ENCODE data around the gene RBSN.
A peak's percentile ranks its signal among the peaks of the same experiment; 100 is the strongest.

The RBSN gene

DNA sequence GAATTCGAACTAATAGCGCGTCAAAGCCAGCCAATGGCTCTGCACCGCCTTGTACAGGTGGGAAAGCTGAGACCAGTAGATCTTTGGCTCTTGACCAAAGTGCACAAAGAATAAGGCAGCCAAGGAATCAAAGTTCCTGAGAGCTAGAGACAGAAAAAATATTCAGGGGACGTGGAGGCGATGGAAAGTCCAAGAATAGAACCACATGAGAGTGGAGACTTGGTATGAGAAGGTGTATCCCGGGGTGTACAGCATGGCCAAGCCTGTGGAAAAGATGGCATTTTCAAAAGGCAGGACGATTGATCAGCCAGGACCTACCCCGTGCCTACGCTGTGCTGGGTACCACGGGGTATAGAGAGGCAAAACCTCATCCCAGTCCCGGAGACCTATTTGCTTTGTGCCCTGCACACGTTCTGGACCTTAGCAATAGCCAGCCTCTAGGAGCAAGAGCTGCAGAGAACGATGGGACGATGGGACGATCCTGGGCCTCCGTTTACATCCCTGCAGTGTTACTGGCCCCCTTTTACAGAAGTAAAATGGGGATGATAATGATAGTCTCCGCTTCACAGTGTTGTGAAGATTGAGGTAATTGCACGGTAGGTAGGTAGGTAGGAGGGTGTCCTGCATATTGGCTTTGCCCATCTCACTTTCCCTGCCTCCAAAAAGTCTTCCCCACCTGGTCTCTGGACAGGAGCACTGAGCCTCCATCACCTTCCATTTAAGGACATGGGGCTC is 583 bp upstream of the RBSN start:
- DNase-seq, result no peak

GRCh38 chr3:15097891-15098290 is 1.1 kb downstream of the RBSN start:
- DNase-seq, result no peak

DNA sequence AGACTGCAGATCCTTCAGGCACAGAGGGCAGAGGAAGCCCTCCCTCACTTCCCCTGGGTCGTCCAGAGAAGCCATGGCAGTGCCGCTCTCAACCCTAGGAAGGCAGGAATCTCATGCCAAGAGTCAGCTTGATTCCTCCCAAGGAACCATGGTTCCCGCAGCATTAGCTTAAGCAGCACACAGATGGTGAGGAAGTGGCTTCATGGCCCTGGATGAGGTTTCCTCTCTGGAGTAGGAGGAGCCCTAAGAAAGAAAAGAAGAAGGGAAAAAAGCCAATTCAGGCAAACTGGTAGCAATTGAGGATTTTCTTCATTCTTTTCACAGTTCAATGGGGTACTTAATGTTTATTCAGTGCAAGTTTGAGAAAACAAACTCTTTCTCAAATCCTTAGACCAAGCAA is 2.9 kb downstream of the RBSN start:
- no peak for DNase-seq

- DNase-seq, result no peak
Observed at GRCh38 chr3:15094187-15094875, 4.6 kb downstream of the RBSN start.

DNA sequence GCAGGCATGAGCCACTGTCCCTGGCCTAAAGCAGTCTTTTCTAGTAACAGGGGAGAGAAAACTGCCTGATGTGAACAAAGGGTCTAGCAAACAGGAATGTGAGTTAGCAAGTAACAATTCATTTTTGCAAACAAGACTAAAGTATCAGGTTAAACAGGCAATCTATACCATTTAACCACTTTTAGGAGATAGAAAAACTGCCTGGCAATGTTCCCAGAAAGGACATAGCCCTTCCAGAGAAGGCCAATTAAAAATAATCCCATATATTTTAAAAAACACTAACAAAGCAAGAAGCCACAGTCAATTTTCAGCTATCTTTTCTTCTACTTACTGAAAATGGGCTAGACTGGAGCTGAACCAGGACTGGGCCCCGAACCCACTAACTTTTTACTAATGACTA is 6.3 kb downstream of the RBSN start:
- no peak for DNase-seq

DNA sequence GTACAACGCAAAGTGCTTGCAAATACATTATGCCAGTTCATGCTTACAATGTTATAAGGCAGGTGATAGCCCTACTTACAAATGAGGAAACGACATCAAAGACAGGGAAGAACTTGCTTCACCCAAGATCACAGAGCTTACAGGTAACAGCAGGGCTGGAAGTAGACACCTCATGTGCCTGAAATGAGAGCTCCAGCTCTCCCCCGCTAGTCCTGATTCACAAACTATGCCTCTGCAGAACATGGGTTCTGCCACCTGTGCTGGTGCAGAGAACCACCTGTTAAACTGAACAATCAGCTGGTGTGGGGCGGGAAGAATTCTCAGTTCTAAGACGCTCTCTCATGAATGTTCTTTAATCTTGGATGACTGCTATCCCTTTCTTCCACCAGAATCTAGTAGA is 7.4 kb downstream of the RBSN start:
- no peak for DNase-seq

GRCh38 chr3:15089201-15089600 is 9.7 kb downstream of the RBSN start:
- DNase-seq, result no peak

DNA sequence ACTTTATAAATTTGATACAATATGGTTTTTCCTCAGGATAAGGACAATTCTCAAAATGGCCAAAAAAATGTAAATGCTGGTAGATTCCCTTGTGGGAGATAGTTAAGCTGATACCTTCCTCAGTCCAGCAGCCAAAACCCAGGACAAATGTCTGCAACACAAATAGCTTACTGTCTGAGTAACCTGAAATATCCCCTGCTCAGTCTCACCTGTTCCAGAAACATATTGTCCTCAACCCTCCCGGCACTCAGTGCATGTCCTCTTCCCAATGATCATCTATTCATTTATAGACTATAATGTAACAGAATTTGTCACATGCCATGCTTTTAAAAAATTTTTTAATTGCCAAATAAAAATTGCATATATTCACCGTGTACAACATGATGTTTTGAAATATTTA is 12.2 kb downstream of the RBSN start:
- no peak for DNase-seq

DNA sequence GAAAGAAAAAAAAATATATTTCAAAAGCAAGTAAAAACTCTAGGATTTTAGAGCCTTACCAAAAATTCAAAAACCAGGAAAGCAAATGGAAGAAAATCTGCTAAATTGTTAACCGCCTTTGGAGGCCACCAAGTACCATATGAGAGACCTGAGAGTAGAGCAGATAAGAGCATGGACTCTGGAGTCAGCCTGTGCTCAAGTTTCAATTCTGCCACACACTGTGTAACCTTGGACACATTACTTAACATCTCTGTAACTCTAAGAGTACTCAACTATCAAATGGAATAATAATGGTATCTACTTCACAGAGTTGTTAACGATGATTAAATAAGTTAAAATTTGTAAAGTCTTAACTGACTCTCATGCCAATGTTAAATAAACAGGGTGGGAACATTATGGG is 12.7 kb downstream of the RBSN start:
- DNase-seq, result no peak

GRCh38 chr3:15083252-15083651 is 15.7 kb downstream of the RBSN start:
- DNase-seq, result no peak

GRCh38 chr3:15081960-15082664 is 16.8 kb downstream of the RBSN start:
- no peak for DNase-seq

DNA sequence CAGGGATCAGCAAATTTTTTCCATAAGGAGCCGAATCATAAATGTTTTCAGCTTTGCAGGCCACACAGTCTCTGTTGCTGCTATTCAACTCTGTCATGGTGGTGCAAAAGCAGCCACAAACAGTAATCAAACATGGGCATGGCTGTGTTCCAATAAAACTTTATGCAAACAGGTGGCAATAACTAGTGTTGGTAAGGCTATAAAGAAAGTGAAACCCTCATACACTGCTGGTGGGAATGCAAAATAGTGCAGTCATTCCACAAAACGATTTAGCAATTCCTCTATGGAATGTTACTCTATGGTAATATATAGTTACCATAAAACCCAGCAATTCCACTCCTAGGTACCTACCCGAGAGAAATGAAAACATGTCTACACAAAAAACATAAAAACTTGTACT is 19.9 kb downstream of the RBSN start:
- no peak for DNase-seq

DNA sequence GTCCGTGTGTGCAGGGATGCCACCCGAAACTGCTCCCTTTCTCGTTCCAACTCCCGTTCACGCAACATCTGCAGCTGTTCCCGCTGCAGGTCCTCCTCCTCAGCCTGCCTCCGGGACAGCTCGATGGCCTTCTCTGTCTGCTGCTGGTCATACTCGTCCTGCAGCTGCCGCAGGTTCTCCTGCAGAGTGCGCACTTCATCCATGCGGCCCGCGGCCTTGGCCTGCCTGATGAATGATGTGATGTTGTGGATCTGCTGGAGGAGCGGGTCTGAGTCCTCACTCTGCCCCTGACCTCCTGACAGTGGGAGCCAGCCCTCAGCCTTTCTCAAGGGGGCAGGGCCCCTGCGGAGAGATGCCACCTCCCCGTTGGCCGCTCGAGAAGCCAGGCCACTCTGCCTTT is 24.4 kb downstream of the RBSN start:
- no peak for DNase-seq

- DNase-seq, result no peak
Observed at GRCh38 chr3:15071699-15072098, 27.2 kb downstream of the RBSN start.

- no peak for DNase-seq
Observed at GRCh38 chr3:15069441-15069840, 29.5 kb downstream of the RBSN start.

- DNase-seq, result no peak
Observed at GRCh38 chr3:15066467-15066866, 32.5 kb downstream of the RBSN start.

DNA sequence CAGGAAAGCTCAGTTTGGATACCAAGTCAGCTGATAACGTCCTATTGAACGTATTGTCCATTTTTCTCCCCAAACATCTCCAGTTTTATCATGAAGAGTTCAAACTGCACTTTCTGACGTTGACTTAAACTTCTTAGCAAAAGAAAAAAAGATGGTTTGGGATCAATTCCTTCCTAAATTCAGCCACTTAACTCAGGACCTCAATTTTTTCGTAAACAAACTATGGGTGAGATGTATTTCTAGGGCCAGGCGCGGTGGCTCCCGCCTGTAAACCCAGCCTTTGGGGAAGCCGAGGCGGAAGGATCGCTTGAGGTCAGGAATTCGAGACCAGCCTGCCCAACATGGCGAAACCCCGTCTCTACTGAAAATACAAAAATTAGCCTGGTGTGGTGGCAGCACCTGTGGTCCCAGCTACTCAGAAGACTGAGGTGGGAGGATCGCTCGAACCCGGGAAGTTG is 33.4 kb downstream of the RBSN start:
- DNase-seq, result no peak

DNA sequence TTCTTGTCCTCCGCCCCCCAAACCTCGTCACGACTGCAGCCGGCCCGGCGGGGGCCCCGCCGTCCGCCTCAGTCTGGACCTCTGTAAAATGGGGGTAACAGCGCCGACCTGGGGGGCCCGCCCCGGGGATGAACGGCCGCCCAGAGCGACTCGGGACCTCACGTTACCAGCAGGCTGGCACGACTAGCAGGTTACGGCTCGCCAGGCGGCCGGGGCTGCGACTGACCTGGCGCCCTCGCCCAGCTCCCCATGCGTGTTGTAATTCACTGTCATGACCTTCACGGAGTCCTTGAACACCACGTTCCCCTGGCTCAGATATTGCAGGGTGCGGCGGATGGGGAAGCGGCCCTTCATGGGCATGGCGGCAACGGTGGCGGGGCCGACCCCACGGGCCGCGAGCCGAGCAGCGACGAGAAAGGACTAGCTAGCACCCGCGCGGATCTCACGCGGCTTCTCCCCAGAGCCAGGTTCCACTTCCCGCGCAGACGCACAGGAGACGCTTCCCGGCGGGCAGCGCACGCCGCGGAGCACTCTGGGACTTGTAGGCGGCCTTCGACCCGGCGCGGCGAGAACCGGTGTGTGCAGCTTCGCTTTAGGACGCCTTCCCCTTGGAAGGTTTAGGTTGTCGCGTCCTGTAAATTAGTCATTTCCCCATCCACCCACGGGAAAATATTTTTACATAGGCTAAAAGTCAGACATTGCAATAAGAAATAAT is 34.0 kb downstream of the RBSN start, which contains the start of gene MRPS25:
MRPS25 (minus strand) TSS at position 481 of the 715 bp plus-strand sequence; CDS start at position 360, 121 bp downstream.
- peak; percentile 86 for DNase-seq

DNA sequence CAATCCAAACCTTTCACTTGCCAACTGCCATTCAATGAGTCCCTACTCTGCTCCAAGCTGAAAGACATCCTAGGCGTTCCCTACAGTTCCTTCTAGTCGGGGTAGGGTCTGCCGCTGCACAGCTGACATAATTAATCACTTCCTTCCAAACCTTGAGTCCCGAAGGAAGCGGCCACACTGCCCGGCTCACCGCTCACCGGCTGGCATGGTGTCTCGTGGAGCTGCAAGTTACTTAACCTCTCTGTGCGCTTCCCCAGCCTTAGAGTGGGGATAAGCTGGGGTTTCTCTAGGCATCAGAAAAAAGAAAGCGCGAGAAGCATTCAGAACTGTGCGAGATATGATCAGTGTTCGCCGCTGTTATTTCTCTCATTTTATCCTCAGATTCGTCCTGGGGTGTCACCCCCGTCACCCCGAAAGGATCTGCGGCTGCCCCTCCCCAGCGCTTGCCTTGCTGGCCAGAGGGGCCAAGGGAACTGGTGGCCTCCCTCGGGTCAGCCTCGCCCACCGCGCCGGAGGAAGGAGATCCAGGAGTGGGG is 34.6 kb downstream of the RBSN start:
- peak; percentile 19 for DNase-seq

DNA sequence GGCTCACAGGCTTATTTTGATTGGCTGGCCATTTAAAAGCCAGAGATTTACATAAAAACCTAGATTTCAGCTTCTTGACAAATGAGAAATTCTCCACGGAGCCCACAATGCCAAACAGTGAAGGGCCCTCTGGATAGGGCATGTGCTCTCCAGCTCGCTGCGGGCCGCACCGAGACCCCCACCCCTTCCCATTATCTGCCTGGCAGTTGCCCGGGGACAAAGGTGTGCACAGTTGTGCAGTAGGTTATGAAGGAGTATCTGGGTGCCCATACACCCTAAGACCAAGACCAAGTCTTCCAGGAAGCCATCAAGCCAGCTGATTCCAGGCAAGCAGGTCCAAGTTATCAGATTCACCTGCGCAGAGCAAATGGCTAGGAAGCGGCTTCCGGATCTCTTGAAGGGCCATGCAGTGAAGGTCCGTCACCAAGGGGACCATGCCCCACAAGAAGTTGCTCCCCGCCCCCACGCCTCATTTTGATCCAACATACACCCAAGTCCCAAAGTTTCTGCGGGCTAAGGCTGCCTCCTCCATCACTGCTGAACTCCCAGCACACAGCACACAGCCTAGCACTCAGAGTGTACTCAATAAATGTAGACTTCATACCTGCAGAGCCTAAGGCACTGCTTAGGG is 35.2 kb downstream of the RBSN start:
- no peak for DNase-seq

DNA sequence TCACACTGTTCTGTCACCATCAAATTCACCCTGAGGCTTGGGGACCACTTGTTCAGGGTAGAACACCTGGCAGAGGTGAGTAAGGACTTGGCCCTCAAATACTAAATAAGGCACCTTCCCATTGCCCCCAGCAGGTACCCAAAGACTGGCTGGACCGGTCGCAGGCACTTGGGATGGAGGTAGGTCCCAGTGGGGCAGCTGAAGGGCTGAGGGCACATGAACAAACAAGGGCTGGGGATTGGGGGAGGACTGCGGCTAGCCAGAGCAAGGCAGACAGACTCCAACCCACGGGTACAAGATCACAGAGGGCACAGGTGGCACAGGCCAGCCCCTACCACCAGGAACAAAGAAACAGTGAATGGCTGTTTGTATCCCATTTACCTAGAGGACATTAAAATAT is 35.7 kb downstream of the RBSN start:
- DNase-seq, result no peak

GRCh38 chr3:15060029-15060428 is 38.9 kb downstream of the RBSN start:
- no peak for DNase-seq
